Measurements from ENCODE around the gene SLX9.

SLX9 gene

GRCh38 chr21:44904141-44904923 is 35.5 kb upstream of the SLX9 start:
- no peaks in the 10 kb centered on the region for H3K27me3 ChIP-seq (ENCODE audit: insufficient read depth, low read length)
- no peak overlapping the region for H3K14ac ChIP-seq (ENCODE audit: low read length)
- peak overlapping the region; percentile 60 for H3K4me3 ChIP-seq (ENCODE audit: low read depth, low read length)
- H4K91ac ChIP-seq (ENCODE audit: low read depth, low read length), result no peak overlapping the region
- no peaks in the 10 kb centered on the region for H3K36me3 ChIP-seq (ENCODE audit: control insufficient read depth in 1 of 2, insufficient read depth in 2 of 2, low read length in 2 of 2)
- H3K9ac ChIP-seq (ENCODE audit: low read length), result no peak overlapping the region
- no peak overlapping the region for H3K4me2 ChIP-seq (ENCODE audit: low read length)
- no peak overlapping the region for H4K12ac ChIP-seq (ENCODE audit: low read depth, low read length)
- H3K9me3 ChIP-seq (ENCODE audit: insufficient read depth, low read depth, low read length), result peaks cover 15% of the 10 kb centered on the region
- H3K27ac ChIP-seq (ENCODE audit: low read depth, low read length), result no peak overlapping the region
- no peak overlapping the region for H2AFZ ChIP-seq (ENCODE audit: insufficient read depth, low read length, poor library complexity)
- peaks cover 6% of the 10 kb centered on the region in 2 experiments for H3K4me1 ChIP-seq (ENCODE audit: control insufficient read depth in 1 of 2, insufficient read depth in 2 of 2, low read length in 2 of 2)
- WGBS (ENCODE audit: extremely low coverage, insufficient coverage, insufficient read length), result 100% methylated on average over 4 of the region's 14 CpGs
- DNase-seq, result no peak
- no peak overlapping the region for H2BK12ac ChIP-seq (ENCODE audit: low read length)
- no peak overlapping the region for H3K4ac ChIP-seq (ENCODE audit: low read depth, low read length)
- no peak overlapping the region for H2BK5ac ChIP-seq (ENCODE audit: low read depth, low read length, poor library complexity)
- H4K8ac ChIP-seq (ENCODE audit: low read depth, low read length), result no peak overlapping the region
- no peaks in the 10 kb centered on the region for H3K79me1 ChIP-seq (ENCODE audit: low read length)
- H3K18ac ChIP-seq (ENCODE audit: low read length), result no peak overlapping the region
- H3K79me2 ChIP-seq (ENCODE audit: control insufficient read depth, insufficient read depth, low read length, poor library complexity), result no peaks in the 10 kb centered on the region
- no peak overlapping the region for H2BK120ac ChIP-seq (ENCODE audit: insufficient read depth, low read length, poor library complexity)
- H3K23ac ChIP-seq (ENCODE audit: low read length), result no peak overlapping the region
- H2AK5ac ChIP-seq (ENCODE audit: low read length), result no peak overlapping the region

GRCh38 chr21:44905016-44905727 is 34.7 kb upstream of the SLX9 start:
- Histone ChIP-seq H3K27me3 (ENCODE audit: insufficient read depth, low read length) (no peaks in the 10 kb centered on the region), H2BK5ac (ENCODE audit: low read depth, low read length, poor library complexity) (no peak overlapping the region), H3K14ac (ENCODE audit: low read length) (no peak overlapping the region), H3K4me1 (ENCODE audit: control insufficient read depth in 1 of 2, insufficient read depth in 2 of 2, low read length in 2 of 2) (peaks cover 6% of the 10 kb centered on the region in 2 experiments), H3K36me3 (ENCODE audit: control insufficient read depth in 1 of 2, insufficient read depth in 2 of 2, low read length in 2 of 2) (no peaks in the 10 kb centered on the region), H3K4me3 (ENCODE audit: low read depth, low read length) (no peak overlapping the region), H4K12ac (ENCODE audit: low read depth, low read length) (no peak overlapping the region), H3K9me3 (ENCODE audit: insufficient read depth, low read depth, low read length) (peaks cover 15% of the 10 kb centered on the region), H3K9ac (ENCODE audit: low read length) (no peak overlapping the region), H4K8ac (ENCODE audit: low read depth, low read length) (no peak overlapping the region), H4K91ac (ENCODE audit: low read depth, low read length) (no peak overlapping the region), H2BK120ac (ENCODE audit: insufficient read depth, low read length, poor library complexity) (no peak overlapping the region), H3K79me1 (ENCODE audit: low read length) (no peaks in the 10 kb centered on the region), H3K4ac (ENCODE audit: low read depth, low read length) (no peak overlapping the region), H2AFZ (ENCODE audit: insufficient read depth, low read length, poor library complexity) (no peak overlapping the region), H2AK5ac (ENCODE audit: low read length) (no peak overlapping the region), H3K79me2 (ENCODE audit: control insufficient read depth, insufficient read depth, low read length, poor library complexity) (no peaks in the 10 kb centered on the region), H2BK12ac (ENCODE audit: low read length) (no peak overlapping the region), H3K4me2 (ENCODE audit: low read length) (no peak overlapping the region), H3K18ac (ENCODE audit: low read length) (no peak overlapping the region), H3K27ac (ENCODE audit: low read depth, low read length) (no peak overlapping the region), H3K23ac (ENCODE audit: low read length) (no peak overlapping the region)
- DNase-seq, result no peak
- WGBS (ENCODE audit: extremely low coverage, insufficient coverage, insufficient read length), result no CpG with 5 or more reads among the region's 22 CpGs

- H4K91ac ChIP-seq (ENCODE audit: low read depth, low read length), result no peak overlapping the region
- no peaks in the 10 kb centered on the region for H3K79me2 ChIP-seq (ENCODE audit: control insufficient read depth, insufficient read depth, low read length, poor library complexity)
- H3K23ac ChIP-seq (ENCODE audit: low read length), result no peak overlapping the region
- H3K9ac ChIP-seq (ENCODE audit: low read length), result no peak overlapping the region
- no peak overlapping the region for H3K18ac ChIP-seq (ENCODE audit: low read length)
- no peak overlapping the region for H2AFZ ChIP-seq (ENCODE audit: insufficient read depth, low read length, poor library complexity)
- no CpG with 5 or more reads among the region's 7 CpGs for WGBS (ENCODE audit: extremely low coverage, insufficient coverage, insufficient read length)
- H3K79me1 ChIP-seq (ENCODE audit: low read length), result no peaks in the 10 kb centered on the region
- no peak overlapping the region for H2BK5ac ChIP-seq (ENCODE audit: low read depth, low read length, poor library complexity)
- H3K4me3 ChIP-seq (ENCODE audit: low read depth, low read length), result no peak overlapping the region
- H2BK12ac ChIP-seq (ENCODE audit: low read length), result no peak overlapping the region
- peak in 1 of 2 donors; percentile 6 for DNase-seq
- H3K9me3 ChIP-seq (ENCODE audit: insufficient read depth, low read depth, low read length), result peaks cover 15% of the 10 kb centered on the region
- H2BK120ac ChIP-seq (ENCODE audit: insufficient read depth, low read length, poor library complexity), result no peak overlapping the region
- H3K4me1 ChIP-seq (ENCODE audit: control insufficient read depth in 1 of 2, insufficient read depth in 2 of 2, low read length in 2 of 2), result peaks cover 6% of the 10 kb centered on the region in 2 experiments
- H3K4me2 ChIP-seq (ENCODE audit: low read length), result no peak overlapping the region
- no peak overlapping the region for H3K27ac ChIP-seq (ENCODE audit: low read depth, low read length)
- no peak overlapping the region for H3K4ac ChIP-seq (ENCODE audit: low read depth, low read length)
- no peak overlapping the region for H4K8ac ChIP-seq (ENCODE audit: low read depth, low read length)
- no peaks in the 10 kb centered on the region for H3K36me3 ChIP-seq (ENCODE audit: control insufficient read depth in 1 of 2, insufficient read depth in 2 of 2, low read length in 2 of 2)
- no peak overlapping the region for H2AK5ac ChIP-seq (ENCODE audit: low read length)
- H3K14ac ChIP-seq (ENCODE audit: low read length), result no peak overlapping the region
- H4K12ac ChIP-seq (ENCODE audit: low read depth, low read length), result no peak overlapping the region
- no peaks in the 10 kb centered on the region for H3K27me3 ChIP-seq (ENCODE audit: insufficient read depth, low read length)
These were observed 34.1 kb upstream of the SLX9 start for GRCh38 chr21:44905728-44906090.

- no peak overlapping the region for H3K14ac ChIP-seq (ENCODE audit: low read length)
- no peak overlapping the region for H2AFZ ChIP-seq (ENCODE audit: insufficient read depth, low read length, poor library complexity)
- H3K79me1 ChIP-seq (ENCODE audit: low read length), result no peaks in the 10 kb centered on the region
- no peak overlapping the region for H3K4me2 ChIP-seq (ENCODE audit: low read length)
- no peaks in the 10 kb centered on the region for H3K27me3 ChIP-seq (ENCODE audit: insufficient read depth, low read length)
- no peak overlapping the region for H3K9ac ChIP-seq (ENCODE audit: low read length)
- no peaks in the 10 kb centered on the region for H3K79me2 ChIP-seq (ENCODE audit: control insufficient read depth, insufficient read depth, low read length, poor library complexity)
- no peak overlapping the region for H3K27ac ChIP-seq (ENCODE audit: low read depth, low read length)
- H2BK120ac ChIP-seq (ENCODE audit: insufficient read depth, low read length, poor library complexity), result no peak overlapping the region
- no peak overlapping the region for H3K23ac ChIP-seq (ENCODE audit: low read length)
- H4K12ac ChIP-seq (ENCODE audit: low read depth, low read length), result no peak overlapping the region
- peaks cover 8% of the 10 kb centered on the region for H3K9me3 ChIP-seq (ENCODE audit: insufficient read depth, low read depth, low read length)
- DNase-seq, result no peak
- no peak overlapping the region for H2BK5ac ChIP-seq (ENCODE audit: low read depth, low read length, poor library complexity)
- no peak overlapping the region for H3K18ac ChIP-seq (ENCODE audit: low read length)
- WGBS (ENCODE audit: extremely low coverage, insufficient coverage, insufficient read length), result no CpG with 5 or more reads among the region's 16 CpGs
- H3K4me1 ChIP-seq (ENCODE audit: control insufficient read depth in 1 of 2, insufficient read depth in 2 of 2, low read length in 2 of 2), result peaks cover 0 to 2% of the 10 kb centered on the region in 2 experiments
- no peak overlapping the region for H2AK5ac ChIP-seq (ENCODE audit: low read length)
- H3K4me3 ChIP-seq (ENCODE audit: low read depth, low read length), result no peak overlapping the region
- H3K36me3 ChIP-seq (ENCODE audit: control insufficient read depth in 1 of 2, insufficient read depth in 2 of 2, low read length in 2 of 2), result no peaks in the 10 kb centered on the region
- H3K4ac ChIP-seq (ENCODE audit: low read depth, low read length), result no peak overlapping the region
- no peak overlapping the region for H4K8ac ChIP-seq (ENCODE audit: low read depth, low read length)
- H2BK12ac ChIP-seq (ENCODE audit: low read length), result no peak overlapping the region
- no peak overlapping the region for H4K91ac ChIP-seq (ENCODE audit: low read depth, low read length)
These were observed 32.4 kb upstream of the SLX9 start for GRCh38 chr21:44907225-44907965.

Data from trophoblast cell (in vitro differentiated cells and primary cell).